IPS DF 4.7 (cell line): ENCODE measurements around the gene AGBL2.
"Not testable (repeated sequence)": the region's sequence is repeated elsewhere in the genome, so short reads cannot be mapped to it uniquely, and the experiment has no call there.

Experiments used
- DNase-seq: peaks from one replicate; pipeline ENCODE4 v3.0.0-alpha.2; 2013; ENCODE audit warnings: low spot score; ENCODE audit errors: extremely low read depth

The AGBL2 gene

DNA sequence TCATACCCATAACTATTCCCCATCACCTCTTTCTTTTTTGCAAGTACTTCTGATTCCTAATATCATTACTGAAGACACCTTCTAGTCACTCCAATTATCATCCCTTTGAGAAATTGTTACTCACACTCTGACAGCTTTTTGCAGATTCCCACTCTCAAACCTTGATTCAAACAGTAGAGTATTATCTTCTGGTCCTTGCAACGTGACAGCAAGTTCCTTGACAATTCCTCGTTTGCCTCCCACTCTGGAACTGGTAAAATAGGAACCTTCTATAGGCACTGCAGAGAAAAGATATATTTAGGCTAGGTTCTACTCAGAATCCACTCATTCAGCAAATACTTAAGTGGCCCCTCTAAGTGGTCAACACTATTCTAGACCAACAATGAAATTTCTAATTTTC is 23.2 kb downstream of the AGBL2 start:
- DNase-seq: no peak

DNA sequence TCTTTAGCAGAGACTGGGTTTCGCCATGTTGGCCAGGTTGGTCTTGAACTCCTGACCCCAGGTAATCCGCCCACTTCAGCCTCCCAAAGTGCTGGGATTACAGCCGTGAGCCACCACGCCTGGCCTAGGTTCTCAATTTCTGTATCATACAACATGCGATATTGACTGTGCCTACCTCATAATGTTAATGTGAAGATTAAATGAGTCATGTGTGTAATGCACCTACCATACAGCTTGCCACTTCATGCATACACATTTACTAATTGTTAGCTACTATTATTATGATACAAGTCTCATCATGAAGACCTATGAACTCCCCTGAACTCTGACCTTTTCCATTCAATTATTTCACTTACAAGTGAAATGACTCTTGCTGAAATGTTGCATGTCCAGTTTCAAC is 25.7 kb downstream of the AGBL2 start:
- no peak for DNase-seq

DNA sequence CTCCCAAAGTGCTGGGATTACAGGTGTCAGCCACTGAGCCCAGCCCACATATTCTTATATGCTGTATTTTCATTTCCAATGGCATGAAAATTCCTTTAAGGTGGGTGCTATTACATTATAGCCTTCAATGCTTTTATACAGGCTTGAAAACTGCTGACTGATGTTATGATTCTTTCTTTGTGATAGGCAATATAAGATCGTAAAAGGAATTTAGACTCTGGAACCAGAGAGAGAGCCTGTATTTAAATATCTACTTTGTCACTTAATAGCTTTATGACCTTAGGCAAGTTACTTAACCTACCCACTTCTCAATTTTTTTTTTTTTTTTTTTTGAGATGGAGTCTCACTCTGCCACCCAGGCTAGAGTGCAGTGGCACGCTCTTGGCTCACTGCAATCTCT is 26.2 kb downstream of the AGBL2 start:
- DNase-seq: no peak

DNA sequence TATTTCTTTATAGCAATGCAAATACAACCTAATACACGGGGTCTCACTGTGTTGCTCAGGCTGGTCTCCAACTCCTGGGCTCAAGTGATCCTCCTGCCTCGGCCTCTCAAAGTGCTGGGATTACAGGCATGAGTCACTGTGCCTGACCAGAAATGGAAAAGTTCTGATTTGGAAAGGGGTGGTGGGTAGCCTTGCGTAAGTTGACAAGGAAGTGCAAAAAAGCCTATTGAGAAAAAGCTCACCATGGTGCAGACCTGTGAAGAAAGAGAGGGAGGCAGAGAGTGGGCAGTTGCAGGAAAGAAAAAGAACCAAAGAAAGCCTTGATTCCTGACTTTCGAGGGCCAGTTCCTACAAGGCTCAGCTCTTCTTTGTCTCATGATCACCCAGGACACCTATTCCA is 27.1 kb downstream of the AGBL2 start:
- DNase-seq: no peak

DNA sequence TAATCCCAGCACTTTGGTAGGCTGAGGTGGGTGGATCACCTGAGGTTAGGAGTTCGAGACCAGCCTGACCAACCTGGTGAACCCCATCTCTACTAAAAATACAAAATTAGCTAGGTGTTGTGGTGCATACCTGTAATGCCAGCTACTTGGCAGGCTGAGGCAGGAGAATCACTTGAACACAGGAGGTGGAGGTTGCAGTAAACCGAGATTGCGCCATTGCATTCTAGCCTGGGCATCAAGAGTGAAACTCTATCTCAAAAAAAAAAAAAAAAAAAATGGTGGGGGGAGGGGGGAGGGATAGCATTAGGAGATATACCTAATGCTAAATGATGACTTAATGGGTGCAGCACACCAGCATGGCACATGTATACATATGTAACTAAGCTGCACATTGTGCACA is 28.5 kb downstream of the AGBL2 start:
- not testable (repeated sequence) for DNase-seq

DNA sequence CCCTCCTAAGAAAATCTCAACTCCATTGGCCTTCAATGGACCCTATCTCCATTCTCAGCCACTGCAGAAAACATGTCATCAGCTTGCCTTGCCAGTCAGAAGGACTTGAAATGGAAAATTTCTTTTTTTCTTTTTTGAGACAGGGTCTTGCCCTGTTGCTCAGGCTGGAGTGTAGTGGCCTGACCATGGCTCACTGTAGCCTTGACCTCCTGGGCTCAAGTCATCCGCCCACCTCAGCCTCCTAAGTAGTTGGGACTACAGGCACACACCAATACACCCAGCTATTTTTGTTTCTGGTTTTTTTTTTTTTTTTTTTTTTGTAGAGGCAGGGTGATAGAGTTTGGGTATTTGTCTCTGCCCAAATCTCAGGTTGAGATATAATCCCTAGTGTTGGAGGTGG is 29.0 kb downstream of the AGBL2 start:
- DNase-seq: no peak

DNA sequence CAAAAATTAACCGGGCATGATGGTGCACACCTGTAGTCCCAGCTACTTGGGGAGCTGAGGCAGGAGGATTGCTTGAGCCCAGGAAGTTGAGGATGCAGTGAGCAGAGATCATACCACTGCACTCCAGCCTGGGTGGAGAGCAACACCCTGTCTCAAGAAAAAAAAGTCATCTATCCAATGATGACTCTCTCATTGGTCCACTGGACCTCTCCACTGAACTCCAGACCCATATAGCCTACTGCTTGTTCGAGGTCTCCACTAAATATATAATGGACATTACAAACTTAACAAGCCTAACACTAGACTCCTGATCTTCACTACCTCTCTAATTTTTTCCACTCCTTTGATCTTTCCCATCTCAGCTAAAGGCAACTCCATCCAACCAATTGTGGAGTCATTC is 39.3 kb downstream of the AGBL2 start:
- no peak for DNase-seq

DNA sequence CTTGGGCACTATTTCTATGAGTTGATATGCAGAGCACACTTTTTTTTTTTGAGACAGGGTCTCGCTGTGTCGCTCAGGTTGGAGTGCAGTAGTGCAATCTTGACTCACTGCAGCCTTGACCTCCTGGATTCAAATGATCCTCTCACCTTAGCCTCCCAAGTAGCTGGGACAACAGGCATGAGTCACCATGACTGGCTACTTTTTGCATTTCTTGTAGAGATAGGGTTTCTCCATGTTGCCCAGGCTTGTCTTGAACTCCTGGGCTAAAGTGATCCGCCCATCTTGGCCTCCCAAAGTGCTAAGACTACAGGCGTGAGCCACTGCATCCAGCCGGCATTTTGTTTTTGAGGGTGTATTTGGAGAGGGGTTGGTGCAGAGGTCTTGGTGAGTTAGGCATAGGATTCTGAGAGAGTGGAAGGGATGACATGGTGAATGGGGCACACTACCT is 42.9 kb downstream of the AGBL2 start:
- no peak for DNase-seq

DNA sequence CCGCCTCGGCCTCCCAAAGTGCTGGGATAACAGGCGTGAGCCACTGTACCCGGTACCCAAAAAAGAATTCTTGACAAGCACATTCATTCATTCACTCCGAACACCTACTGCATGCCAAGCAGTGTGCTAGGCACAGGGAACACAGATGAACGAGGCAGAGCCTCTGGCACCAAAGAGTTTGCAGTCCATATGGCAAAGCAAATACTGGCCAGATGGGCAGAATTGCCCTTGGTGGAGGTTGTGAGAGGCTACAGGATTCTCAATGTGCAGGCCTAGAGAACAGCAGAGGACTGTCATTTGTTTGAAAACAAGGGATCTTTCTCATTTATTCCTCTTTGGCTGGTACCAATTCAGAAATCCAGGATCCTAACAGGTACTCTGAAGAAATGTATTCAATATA is 45.3 kb downstream of the AGBL2 start:
- DNase-seq: no peak

DNA sequence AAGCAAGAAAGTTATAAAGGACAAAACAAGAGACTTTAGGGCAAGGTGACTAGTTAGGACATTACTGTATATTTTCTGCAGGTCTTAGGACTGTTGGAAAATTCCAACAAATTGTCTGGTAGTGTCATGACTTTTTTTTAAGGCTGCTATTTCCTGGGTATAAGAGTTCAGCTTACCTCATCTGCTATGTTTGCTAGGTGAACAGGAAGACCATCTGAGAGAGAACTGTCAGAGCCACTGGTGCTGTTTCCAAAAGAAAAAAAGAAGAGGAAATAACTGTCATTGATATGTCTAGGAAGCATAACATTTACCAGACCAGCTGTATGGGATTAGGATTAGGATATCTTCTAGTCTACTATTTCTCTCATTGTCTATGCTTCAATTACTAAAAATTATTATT is 46.5 kb downstream of the AGBL2 start:
- DNase-seq: no peak

DNA sequence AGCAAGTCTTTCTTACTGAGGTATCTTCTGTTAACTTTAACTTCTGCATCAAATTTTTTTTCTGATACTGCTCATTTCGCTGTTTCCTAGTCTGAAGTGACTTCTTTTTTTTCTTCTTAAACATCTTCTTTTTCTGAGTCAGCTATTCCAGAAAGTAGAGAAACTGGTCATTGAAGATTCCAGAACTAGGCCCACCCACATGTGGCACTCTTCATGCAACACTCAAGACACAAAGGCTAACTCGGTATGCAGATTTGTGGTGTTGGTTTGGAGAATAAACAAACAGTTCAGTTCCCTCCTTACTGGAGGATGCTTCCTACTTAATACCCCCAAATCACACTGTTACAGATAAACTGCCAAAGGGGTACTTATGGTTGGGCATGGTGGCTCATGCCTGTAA is 47.6 kb downstream of the AGBL2 start:
- no peak for DNase-seq

DNA sequence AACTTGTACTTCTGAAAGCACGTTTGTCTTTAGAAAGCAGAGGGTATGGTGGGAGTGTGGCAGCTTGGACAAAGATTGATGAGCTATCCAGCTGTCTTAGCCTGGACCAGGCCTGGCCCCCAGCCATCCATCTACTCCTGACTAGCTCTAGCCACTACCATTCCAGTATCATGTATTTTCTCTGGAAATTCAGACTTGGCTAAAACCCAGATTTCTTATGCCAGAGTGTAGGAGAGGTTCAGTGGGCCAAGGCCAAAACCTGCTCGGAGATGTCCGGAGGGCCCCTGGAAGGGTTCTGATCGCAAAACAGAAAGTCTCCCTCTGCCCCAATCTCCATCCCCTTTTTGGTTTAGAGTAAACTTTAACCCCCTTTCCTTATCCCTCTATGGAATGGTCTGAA is 48.0 kb downstream of the AGBL2 start:
- DNase-seq: no peak

DNA sequence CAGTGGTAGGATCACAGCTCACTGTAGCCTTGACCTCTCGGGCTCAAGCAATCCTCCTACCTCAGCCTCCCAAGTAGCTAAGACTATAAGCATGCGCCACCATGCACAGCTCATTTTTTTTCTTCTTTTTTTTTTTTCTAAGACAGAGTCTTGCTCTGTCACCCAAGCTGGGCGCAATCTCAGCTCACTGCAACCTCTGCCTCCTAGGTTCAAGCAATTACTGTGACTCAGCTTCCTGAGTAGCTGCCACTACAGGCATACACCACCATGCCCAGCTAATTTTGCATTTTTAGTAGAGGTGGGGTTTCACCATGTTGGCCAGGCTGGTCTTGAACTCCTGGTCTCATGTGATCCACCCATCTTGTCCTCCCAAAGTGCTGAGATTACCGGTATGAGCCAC is 50.2 kb downstream of the AGBL2 start:
- DNase-seq: not testable (repeated sequence)

DNA sequence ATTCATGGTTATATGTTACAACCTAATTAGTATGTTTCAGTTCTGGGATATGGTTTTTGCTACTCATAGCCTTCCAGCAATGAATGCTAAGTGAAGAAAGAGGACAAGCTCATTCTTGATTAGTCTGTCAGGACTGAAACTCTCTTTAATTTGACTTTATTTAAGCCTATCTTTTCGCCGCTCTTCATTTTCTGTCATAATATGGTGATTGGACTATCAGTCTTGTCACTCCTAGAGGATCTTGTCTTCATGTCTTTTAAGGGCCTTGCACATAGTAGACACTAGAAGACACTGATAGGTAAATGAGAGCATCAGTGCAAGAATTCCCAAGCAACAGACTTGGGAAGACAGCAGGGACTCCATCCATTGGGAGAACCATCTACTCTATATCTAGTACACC is 53.9 kb downstream of the AGBL2 start:
- DNase-seq: no peak

DNA sequence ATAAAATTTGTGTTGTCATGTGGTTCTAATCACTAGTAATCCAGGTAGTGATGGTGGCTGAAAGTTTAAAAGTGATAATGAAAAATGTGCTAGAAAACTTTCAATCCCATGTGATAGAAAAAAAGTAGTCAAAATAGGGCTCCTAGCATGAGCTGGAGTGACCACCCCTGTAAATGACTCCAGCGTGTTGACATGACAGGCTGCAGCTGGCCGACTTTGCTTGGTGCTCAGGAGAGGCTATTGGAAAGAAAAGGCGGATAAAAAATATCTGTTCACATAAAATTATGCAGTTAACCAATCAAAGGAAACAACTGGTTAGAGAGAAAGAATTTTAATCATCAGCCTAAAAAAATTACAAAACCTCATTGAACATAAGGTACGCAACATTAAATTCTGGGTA is 55.9 kb downstream of the AGBL2 start:
- no peak for DNase-seq

DNA sequence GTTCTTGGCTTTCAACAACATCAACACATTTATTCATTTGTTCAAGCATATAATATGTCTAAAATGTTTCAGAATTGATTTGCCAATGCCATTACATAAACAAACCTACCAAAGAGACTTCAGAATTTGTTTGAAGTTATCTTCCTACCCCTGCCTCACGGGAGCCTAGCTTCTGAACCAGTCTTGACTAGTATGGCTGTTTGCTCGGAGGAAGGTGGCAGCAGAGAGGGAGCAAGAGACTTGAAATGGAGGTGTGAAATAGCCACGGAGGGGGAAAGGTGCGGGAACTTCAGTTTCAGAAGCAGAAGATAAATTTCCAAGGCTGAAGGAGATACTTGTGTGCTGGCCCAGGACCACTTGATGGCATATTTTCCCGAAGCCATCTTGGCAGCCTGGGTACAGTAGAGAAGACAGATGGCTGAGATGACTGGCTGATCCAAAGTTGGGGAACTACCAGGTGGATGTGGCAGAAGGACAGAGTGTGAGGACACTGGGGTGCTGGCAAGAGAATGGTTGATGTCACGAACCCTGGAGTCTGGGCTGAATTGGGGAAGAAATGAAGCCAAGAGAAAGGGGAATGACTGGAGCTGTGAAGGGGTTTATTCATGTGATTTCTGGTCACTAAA is 58.8 kb downstream of the AGBL2 start:
- DNase-seq: no peak

DNA sequence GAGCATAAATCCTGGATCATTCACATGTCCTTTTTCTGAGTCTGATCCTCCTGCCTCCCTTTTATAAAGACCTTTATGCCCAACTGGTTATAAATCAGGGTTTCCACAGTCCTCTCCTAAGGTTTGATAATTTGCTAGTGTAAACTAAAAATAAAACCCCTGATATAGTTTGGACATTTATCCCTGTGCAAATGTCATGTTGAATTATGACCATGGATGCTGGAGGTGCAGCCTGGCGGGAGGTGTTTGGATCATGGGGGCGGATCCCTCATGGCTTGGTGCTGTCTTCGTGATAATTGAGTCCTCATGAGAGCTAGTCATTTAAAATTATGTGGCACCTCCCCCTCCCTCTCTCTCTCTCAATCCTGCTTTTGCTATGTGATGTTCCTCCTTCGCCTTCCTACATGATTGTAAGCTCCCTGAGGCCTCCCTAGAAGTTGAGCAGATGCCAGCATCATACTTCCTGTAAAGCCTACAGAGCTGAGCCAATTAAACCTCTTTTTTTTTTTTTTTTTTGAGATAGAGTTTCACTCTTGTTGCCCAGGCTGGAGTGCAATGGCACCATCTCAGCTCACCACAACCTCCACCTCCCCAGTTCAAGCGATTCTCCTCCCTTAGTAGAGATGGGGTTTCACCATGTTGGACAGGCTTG is 63.2 kb downstream of the AGBL2 start:
- no peak for DNase-seq

DNA sequence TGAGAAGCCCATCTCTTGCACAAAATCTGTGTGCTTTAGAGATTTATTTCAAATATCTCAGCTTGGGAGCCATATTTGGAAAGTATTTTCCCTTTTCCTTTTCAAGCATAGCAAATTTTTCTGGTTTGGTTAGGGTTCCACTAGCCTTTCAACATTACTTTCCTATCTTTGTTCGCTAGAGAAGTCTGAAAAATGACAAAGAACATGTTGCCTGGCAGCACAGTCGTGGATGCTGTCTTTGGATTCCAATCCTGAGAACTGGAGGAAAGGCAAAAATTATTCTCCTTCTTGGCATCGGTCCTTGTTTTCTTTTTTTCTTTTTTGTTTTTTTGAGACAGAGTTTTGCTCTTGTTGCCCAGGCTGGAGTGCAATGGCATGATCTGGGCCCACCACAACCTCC is 65.9 kb downstream of the AGBL2 start:
- no peak for DNase-seq

DNA sequence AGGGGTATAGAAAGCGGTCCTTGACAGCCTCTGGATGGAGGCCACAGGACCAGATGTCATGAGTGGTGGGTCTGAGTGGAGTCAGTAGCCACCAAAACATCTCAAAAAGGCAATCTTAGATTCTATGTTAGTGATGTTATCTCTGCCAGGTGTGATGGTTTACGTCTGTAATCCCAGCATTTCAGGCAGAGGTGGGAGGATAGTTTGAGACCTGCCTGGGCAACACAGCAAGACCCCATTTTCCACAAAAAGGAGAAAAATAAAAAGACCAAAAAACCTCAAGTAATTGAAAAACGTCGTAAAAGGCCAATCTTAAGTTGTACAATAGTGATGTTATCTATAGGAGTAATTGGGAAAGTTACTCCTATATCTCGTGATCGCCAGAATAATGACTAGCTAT is 69.2 kb downstream of the AGBL2 start:
- DNase-seq: no peak

DNA sequence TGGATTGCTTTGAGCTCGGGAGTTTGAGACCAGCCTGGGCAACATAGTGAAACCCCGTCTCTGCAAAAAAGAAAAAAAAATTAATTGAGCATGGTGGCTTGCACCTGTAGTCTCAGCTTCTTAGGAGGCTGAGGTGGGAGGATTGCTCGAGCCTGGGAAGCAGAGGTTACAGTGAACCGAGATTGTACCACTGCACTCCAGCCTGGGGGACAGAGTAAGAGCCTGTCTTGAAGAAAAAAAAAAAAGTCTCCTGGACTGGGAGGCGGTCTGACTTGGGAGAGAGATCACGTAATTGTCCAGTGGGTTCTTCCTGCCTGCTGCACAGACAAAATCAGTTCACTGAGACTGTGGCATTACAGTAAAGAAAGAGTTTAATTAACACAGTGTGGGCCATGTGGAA is 69.7 kb downstream of the AGBL2 start:
- no peak for DNase-seq

DNA sequence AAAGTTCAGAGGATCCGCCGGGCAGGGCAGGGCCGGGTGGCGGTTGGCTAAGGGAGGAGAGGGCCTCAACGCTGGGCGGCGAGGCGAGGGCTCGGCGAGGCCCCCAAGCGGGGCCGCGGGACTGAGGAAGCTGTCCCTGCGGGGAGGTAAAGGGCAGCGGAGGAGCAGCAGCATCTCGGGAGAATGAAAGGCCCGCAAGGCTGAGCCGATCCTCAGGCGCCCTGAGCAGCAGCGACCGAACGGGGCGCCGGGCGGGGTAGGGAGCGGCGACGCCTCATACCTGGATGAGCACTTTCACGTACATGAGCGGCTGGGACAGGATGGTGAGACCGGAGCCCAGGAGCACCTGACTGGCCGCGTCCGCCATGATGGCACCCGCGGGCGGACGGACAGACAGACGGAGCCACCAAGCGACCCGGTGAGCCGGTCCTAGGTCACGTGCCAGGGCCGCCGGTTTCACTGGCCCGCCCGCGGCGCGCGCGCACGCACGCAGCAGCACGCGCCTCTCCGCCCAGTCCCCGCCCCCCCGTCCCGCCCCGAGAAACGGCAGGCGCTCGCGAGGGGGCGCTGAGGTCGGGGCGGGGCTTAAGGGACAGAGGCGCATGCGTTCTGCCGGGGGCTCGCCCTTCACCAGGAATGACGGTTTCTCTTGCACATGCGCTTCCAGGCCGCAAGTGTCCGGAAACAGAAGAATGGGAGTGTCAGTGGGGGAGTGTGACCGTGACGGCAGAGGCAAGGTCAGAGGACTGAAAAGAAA is 72.9 kb downstream of the AGBL2 start, which contains the start of gene MTCH2:
Gene MTCH2, minus strand, starts transcription at position 461 of the 757 bp plus-strand sequence. Its CDS starts 94 bp downstream, at position 367.
- peak; percentile 69 for DNase-seq

DNA sequence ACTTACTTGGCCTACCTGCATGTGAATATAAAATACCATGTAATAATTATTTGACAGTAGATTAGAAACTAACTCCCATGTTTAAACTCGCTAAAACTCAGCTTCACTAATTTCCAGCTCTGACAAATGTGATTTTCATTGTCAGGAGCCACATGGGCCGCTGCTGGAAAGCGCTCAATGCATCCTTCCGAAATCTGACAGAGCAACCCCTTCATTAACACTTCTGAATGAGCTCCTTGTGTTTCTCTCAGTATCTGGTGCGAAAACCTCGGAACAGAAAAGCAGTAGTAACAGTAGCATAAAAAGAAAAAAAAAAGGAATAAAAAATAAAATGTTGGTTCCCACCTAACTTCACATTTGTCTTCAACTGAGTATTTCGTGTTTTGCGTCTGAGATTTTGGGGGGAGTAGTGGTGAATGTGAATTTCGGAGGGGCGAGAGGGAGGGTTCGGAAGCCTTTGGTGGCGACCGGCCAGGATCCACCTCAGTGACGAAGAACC is 73.5 kb downstream of the AGBL2 start:
- DNase-seq: no peak
